Fibroblast of lung (primary cell): ENCODE data around the gene TVP23A. TPM values are rescaled to one million over a fixed set of nuclear protein-coding genes. Genes with fewer than 3 reads are reported as not detected.
A peak's percentile ranks its signal among the peaks of the same experiment; 100 is the strongest.

Experiments
- DNase-seq, 2 donors: peaks; one replicate each; pipeline versions ENCODE4 v3.0.0 to v3.0.0-alpha.2; 2010; ENCODE audit warnings: low read depth in 2 of 2
- H2AFZ ChIP-seq: 2 replicates; pipeline ENCODE4 v1.5.1; 2012; ENCODE audit warnings: low read length, control low read depth, inconsistent platforms
- H3K27ac ChIP-seq: 2 replicates; pipeline ENCODE4 v1.5.1; 2011; ENCODE audit warnings: low read length, control low read depth; ENCODE audit not compliant: insufficient read depth
- H3K27me3 ChIP-seq: 2 replicates; pipeline ENCODE4 v1.5.1; 2011; ENCODE audit warnings: mild to moderate bottlenecking, low read length; ENCODE audit not compliant: control insufficient read depth, insufficient read depth
- H3K36me3 ChIP-seq: 2 replicates; pipeline ENCODE4 v1.5.1; 2011; ENCODE audit warnings: low read length; ENCODE audit not compliant: control insufficient read depth, insufficient read depth
- H3K4me1 ChIP-seq: 2 replicates; pipeline ENCODE4 v1.5.1; 2011; ENCODE audit warnings: low read length; ENCODE audit not compliant: control insufficient read depth, insufficient read depth; ENCODE audit errors: extremely low read depth
- H3K4me2 ChIP-seq: 2 replicates; pipeline ENCODE4 v1.5.1; 2011; ENCODE audit warnings: low read length, control low read depth; ENCODE audit not compliant: insufficient read depth; ENCODE audit errors: extremely low read depth
- H3K4me3 ChIP-seq, 4 experiments: fragments of 200-600 bp in 1 of 4; sonication (generic) in 1 of 4; replicated peaks in 1 of 4; 2 replicates each; pipeline ENCODE4 v1.5.1; 2011 to 2016; ENCODE audit warnings: low read length in 4 of 4, low read depth in 3 of 4, mild to moderate bottlenecking in 3 of 4, control low read depth in 2 of 4, inconsistent platforms in 1 of 4, mixed read lengths in 1 of 4; ENCODE audit not compliant: insufficient read depth in 1 of 4; ENCODE audit errors: control extremely low read depth in 1 of 4
- H3K79me2 ChIP-seq: 2 replicates; pipeline ENCODE4 v1.5.1; 2012; ENCODE audit warnings: mild to moderate bottlenecking, low read length, inconsistent platforms; ENCODE audit not compliant: control insufficient read depth, insufficient read depth
- H3K9ac ChIP-seq: 2 replicates; pipeline ENCODE4 v1.5.1; 2011; ENCODE audit warnings: mild to moderate bottlenecking, low read length, control low read depth; ENCODE audit not compliant: insufficient read depth
- H3K9me3 ChIP-seq: 2 replicates; pipeline ENCODE4 v1.5.1; 2012; ENCODE audit warnings: low read depth, low read length; ENCODE audit not compliant: control insufficient read depth, insufficient read depth
- H4K20me1 ChIP-seq: 2 replicates; pipeline ENCODE4 v1.5.1; 2011; ENCODE audit warnings: low read length; ENCODE audit not compliant: control insufficient read depth, insufficient read depth; ENCODE audit errors: extremely low read depth
- EZH2 ChIP-seq: IDR thresholded peaks from 2 replicates; pipeline ENCODE4 v1.5.1; 2012; ENCODE audit warnings: low read length, control low read depth, mild to moderate bottlenecking; ENCODE audit errors: missing control alignments
- polyA minus RNA-seq: library from RNA; depleted of rRNA, polyadenylated mRNA; stranded (reverse); fragments of >200 nt; gene quantifications from 2 replicates; pipeline ENCODE4 v1.2.3, GENCODE V29; 2011; ENCODE audit warnings: low replicate concordance
- polyA plus RNA-seq, 2 donors: library from polyadenylated mRNA; depleted of rRNA in 1 of 2; stranded (reverse) in 1 of 2; unstranded in 1 of 2; fragments of >200 nt; gene quantifications; 2 replicates each; pipeline ENCODE4 v1.2.1, GENCODE V29; 2011 to 2012; ENCODE audit warnings: missing spikeins in 1 of 2
- total RNA-seq: library from RNA; depleted of rRNA; stranded (reverse); fragments of >200 nt; gene quantifications from 2 replicates; pipeline ENCODE4 v1.2.1, GENCODE V29; 2014
- TF ChIP-seq, protein P1 (sequence below), 2 donors: IDR thresholded peaks in 1 of 2; conservative IDR thresholded peaks in 1 of 2; 1 replicate in 1 of 2; 2 replicates in 1 of 2; pipeline ENCODE4 v1.5.1; 2011 to 2012; ENCODE audit warnings: low read length in 2 of 2, control low read depth in 1 of 2, inconsistent platforms in 1 of 2, low read depth in 1 of 2, mild to moderate bottlenecking in 1 of 2

Gene TVP23A
- under 0.01 and 0.26 TPM in 2 replicates for total RNA-seq
- polyA plus RNA-seq: not detected in 2 replicates
- polyA plus RNA-seq (2012): 0.05 and 0.06 TPM in 2 replicates
- not detected in 2 replicates for polyA minus RNA-seq

GRCh38 chr16:10817963-10818941, at the start of gene TVP23A:
TVP23A (minus strand) TSS chr16:10818794; CDS start chr16:10818493, 301 bp downstream.
- peak in 1 of 2 donors; percentile 10 for DNase-seq
- no peaks in the 10 kb centered on the region for H3K36me3 ChIP-seq
- no peaks in the 10 kb centered on the region for H4K20me1 ChIP-seq
- H3K9ac ChIP-seq: no peak within 1 kb of the TSS
- H3K79me2 ChIP-seq: no peaks in the 10 kb centered on the region
- H3K27ac ChIP-seq: no peak within 1 kb of the TSS
- H3K4me3 ChIP-seq: no peak within 1 kb of the TSS
- no peak within 1 kb of the TSS for H2AFZ ChIP-seq
- no peaks in the 10 kb centered on the region for H3K9me3 ChIP-seq
- H3K27me3 ChIP-seq: peaks cover 16% of the 10 kb centered on the region
- no peaks in the 10 kb centered on the region for H3K4me1 ChIP-seq
- H3K4me2 ChIP-seq: no peak within 1 kb of the TSS
- TF ChIP-seq, protein P1, sequence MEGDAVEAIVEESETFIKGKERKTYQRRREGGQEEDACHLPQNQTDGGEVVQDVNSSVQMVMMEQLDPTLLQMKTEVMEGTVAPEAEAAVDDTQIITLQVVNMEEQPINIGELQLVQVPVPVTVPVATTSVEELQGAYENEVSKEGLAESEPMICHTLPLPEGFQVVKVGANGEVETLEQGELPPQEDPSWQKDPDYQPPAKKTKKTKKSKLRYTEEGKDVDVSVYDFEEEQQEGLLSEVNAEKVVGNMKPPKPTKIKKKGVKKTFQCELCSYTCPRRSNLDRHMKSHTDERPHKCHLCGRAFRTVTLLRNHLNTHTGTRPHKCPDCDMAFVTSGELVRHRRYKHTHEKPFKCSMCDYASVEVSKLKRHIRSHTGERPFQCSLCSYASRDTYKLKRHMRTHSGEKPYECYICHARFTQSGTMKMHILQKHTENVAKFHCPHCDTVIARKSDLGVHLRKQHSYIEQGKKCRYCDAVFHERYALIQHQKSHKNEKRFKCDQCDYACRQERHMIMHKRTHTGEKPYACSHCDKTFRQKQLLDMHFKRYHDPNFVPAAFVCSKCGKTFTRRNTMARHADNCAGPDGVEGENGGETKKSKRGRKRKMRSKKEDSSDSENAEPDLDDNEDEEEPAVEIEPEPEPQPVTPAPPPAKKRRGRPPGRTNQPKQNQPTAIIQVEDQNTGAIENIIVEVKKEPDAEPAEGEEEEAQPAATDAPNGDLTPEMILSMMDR (conservative IDR thresholded peaks at IDR 0.05 in 1 of 2, IDR thresholded peaks at IDR 0.05 in 1 of 2; ENCODE audit: low read depth in 1 of 2, low read length in 2 of 2): no peak
- peak; percentile 65 for TF ChIP-seq EZH2

- H3K79me2 ChIP-seq: no peaks in the 10 kb centered on the region
- H3K36me3 ChIP-seq: no peaks in the 10 kb centered on the region
- no peaks in the 10 kb centered on the region for H4K20me1 ChIP-seq
- no peaks in the 10 kb centered on the region for H3K9me3 ChIP-seq
- DNase-seq: no peak
- H2AFZ ChIP-seq: no peak overlapping the region
- peaks cover 10% of the 10 kb centered on the region for H3K4me1 ChIP-seq
- no peak overlapping the region for H3K9ac ChIP-seq
- H3K4me2 ChIP-seq: no peak overlapping the region
- no peak overlapping the region for H3K4me3 ChIP-seq
- TF ChIP-seq EZH2: no peak
- TF ChIP-seq, protein P1 (conservative IDR thresholded peaks at IDR 0.05 in 1 of 2, IDR thresholded peaks at IDR 0.05 in 1 of 2; ENCODE audit: low read depth in 1 of 2, low read length in 2 of 2): no peak
- no peaks in the 10 kb centered on the region for H3K27me3 ChIP-seq
- no peak overlapping the region for H3K27ac ChIP-seq
Measured at GRCh38 chr16:10868104-10868595, 49.6 kb upstream of the TVP23A start.

DNA sequence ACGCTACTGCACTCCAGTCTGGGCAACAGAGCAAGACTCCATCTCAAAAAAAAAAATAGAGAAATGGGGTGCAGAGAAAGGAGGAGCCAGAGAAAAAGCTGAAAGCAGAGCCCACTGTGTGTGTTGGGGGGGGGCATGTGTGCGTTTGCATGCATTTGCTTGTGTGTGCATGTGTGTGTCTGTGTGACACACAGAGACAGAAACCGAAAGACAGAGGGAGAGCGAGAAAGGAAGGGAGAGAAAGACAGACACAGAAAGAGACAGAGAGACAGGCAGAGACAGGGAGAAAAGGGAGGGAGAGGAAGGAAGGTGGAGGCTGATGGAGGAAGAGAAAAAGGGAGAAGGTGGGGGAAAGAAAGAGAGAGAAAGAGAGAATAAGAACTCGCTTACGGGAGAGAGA, 48.6 kb upstream of the TVP23A start:
- H3K9ac ChIP-seq: no peak overlapping the region
- no peaks in the 10 kb centered on the region for H3K27me3 ChIP-seq
- DNase-seq: no peak
- no peak overlapping the region for H3K4me3 ChIP-seq
- H3K79me2 ChIP-seq: no peaks in the 10 kb centered on the region
- H2AFZ ChIP-seq: no peak overlapping the region
- no peaks in the 10 kb centered on the region for H3K9me3 ChIP-seq
- no peaks in the 10 kb centered on the region for H4K20me1 ChIP-seq
- H3K4me2 ChIP-seq: no peak overlapping the region
- no peaks in the 10 kb centered on the region for H3K36me3 ChIP-seq
- peaks cover 10% of the 10 kb centered on the region for H3K4me1 ChIP-seq
- H3K27ac ChIP-seq: no peak overlapping the region
- TF ChIP-seq EZH2: no peak
- TF ChIP-seq, protein P1 (conservative IDR thresholded peaks at IDR 0.05 in 1 of 2, IDR thresholded peaks at IDR 0.05 in 1 of 2; ENCODE audit: low read depth in 1 of 2, low read length in 2 of 2): no peak
